HepG2 (cell line): Measurements from ENCODE around the gene DCTN3. TPM values are rescaled to one million over a fixed set of nuclear protein-coding genes. Genes with fewer than 3 reads are reported as not detected.
A peak's percentile ranks its signal among the peaks of the same experiment; 100 is the strongest.

Experiments used
- CTCF ChIP-seq: sonication (generic); formaldehyde crosslinking; IDR thresholded peaks from 2 replicates; pipeline ENCODE4 v1.5.0; 2020; ENCODE audit warnings: mild to moderate bottlenecking, missing genetic modification reagents, moderate library complexity
- FOXO4 ChIP-seq: sonication (generic); formaldehyde crosslinking; conservative IDR thresholded peaks from 2 replicates; pipeline ENCODE4 v1.8.1; 2023; ENCODE audit warnings: missing genetic modification reagents
- HNF4G ChIP-seq, 2 experiments: sonication (generic) in 1 of 2; formaldehyde crosslinking in 1 of 2; IDR thresholded peaks; 2 replicates each; pipeline versions ENCODE4 v1.4.0 to v1.6.1; 2011 to 2020; ENCODE audit warnings: borderline replicate concordance in 2 of 2, low read depth in 2 of 2, mild to moderate bottlenecking in 2 of 2, low read length in 1 of 2, missing genetic modification reagents in 1 of 2, moderate library complexity in 1 of 2
- MIXL1 ChIP-seq: IDR thresholded peaks from 2 replicates; pipeline ENCODE4 v1.6.1; 2016
- POGK ChIP-seq: sonication (generic); formaldehyde crosslinking; conservative IDR thresholded peaks from 2 replicates; pipeline ENCODE4 v1.8.0; 2022; ENCODE audit warnings: mild to moderate bottlenecking, moderate library complexity, missing genetic modification reagents
- STAG1 ChIP-seq: sonication (generic); formaldehyde crosslinking; IDR thresholded peaks from 2 replicates; pipeline ENCODE4 v1.4.0; 2020; ENCODE audit warnings: missing genetic modification reagents
- THAP11 ChIP-seq: IDR thresholded peaks from 2 replicates; pipeline ENCODE4 v1.6.1; 2016; ENCODE audit warnings: missing biosample characterization, missing genetic modification reagents
- ZBTB46 ChIP-seq: sonication (generic); formaldehyde crosslinking; IDR thresholded peaks from 2 replicates; pipeline ENCODE4 v1.4.0; 2020; ENCODE audit warnings: mild to moderate bottlenecking, missing genetic modification reagents, borderline replicate concordance
- ZFP91 ChIP-seq: sonication (generic); formaldehyde crosslinking; IDR thresholded peaks from 2 replicates; pipeline ENCODE4 v1.9.0; 2022; ENCODE audit warnings: missing genetic modification reagents, mild to moderate bottlenecking, borderline replicate concordance
- ZNF530 ChIP-seq: sonication (generic); formaldehyde crosslinking; IDR thresholded peaks from 2 replicates; pipeline ENCODE4 v1.5.0; 2020; ENCODE audit warnings: low read depth, mild to moderate bottlenecking, missing genetic modification reagents
- ZNF615 ChIP-seq: sonication (generic); formaldehyde crosslinking; IDR thresholded peaks from 2 replicates; pipeline ENCODE4 v1.5.0; 2020; ENCODE audit warnings: mild to moderate bottlenecking, missing genetic modification reagents, borderline replicate concordance
- ZNF644 ChIP-seq: IDR thresholded peaks from 2 replicates; pipeline ENCODE4 v1.6.1; 2016; ENCODE audit warnings: low read depth
- polyA plus RNA-seq, 8 experiments: library from polyadenylated mRNA; depleted of rRNA in 3 of 8; stranded (reverse) in 7 of 8; unstranded in 1 of 8; fragments of >200 nt; fragmentation: Illumina TruSeq in 4 of 8; extraction: Trizol in 4 of 8; gene quantifications; 2 replicates each; pipeline versions ENCODE4 v1.2.1 to v1.2.3, GENCODE V29; 2011 to 2016; ENCODE audit warnings: low read depth in 4 of 8, missing spikeins in 1 of 8, mixed read lengths in 1 of 8; ENCODE audit not compliant: insufficient read depth in 1 of 8
- total RNA-seq, 5 experiments: library from RNA; depleted of rRNA; stranded (reverse); fragments of >200 nt; fragmentation: Illumina TruSeq; extraction: Trizol; gene quantifications; 2 replicates each; pipeline ENCODE4 v1.2.3, GENCODE V29; 2016; ENCODE audit warnings: low read depth in 1 of 5
- TF ChIP-seq, protein P1 (sequence below): IDR thresholded peaks from 2 replicates; pipeline ENCODE4 v1.6.1; 2018; ENCODE audit warnings: missing genetic modification reagents, mild to moderate bottlenecking, missing compliant biosample characterization
- TF ChIP-seq, protein P2 (sequence below): sonication (generic); formaldehyde crosslinking; conservative IDR thresholded peaks from 2 replicates; pipeline ENCODE4 v1.8.0; 2022; ENCODE audit warnings: low read depth, missing genetic modification reagents

The DCTN3 gene
- total and polyA plus RNA-seq, 2 of the 13 experiments (the other 11 are each of a cell fraction or from before 2014, with no cell fraction given): 27.4 to 34.5 TPM

- no peak for TF ChIP-seq THAP11
- TF ChIP-seq, protein P1, sequence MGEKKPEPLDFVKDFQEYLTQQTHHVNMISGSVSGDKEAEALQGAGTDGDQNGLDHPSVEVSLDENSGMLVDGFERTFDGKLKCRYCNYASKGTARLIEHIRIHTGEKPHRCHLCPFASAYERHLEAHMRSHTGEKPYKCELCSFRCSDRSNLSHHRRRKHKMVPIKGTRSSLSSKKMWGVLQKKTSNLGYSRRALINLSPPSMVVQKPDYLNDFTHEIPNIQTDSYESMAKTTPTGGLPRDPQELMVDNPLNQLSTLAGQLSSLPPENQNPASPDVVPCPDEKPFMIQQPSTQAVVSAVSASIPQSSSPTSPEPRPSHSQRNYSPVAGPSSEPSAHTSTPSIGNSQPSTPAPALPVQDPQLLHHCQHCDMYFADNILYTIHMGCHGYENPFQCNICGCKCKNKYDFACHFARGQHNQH (CRISPR knock-in tag): no peak
- TF ChIP-seq CTCF (CRISPR knock-in tag): peak; percentile 79
- peak; percentile 30; the same call in 1 of the 2 replicates for TF ChIP-seq STAG1 (CRISPR knock-in tag)
- TF ChIP-seq ZNF644 (CRISPR knock-in tag): 0 out of 2 replicates have a peak, but pooled peaks have one; percentile 23
- TF ChIP-seq ZBTB46 (CRISPR knock-in tag): no peak
- TF ChIP-seq, protein P2, sequence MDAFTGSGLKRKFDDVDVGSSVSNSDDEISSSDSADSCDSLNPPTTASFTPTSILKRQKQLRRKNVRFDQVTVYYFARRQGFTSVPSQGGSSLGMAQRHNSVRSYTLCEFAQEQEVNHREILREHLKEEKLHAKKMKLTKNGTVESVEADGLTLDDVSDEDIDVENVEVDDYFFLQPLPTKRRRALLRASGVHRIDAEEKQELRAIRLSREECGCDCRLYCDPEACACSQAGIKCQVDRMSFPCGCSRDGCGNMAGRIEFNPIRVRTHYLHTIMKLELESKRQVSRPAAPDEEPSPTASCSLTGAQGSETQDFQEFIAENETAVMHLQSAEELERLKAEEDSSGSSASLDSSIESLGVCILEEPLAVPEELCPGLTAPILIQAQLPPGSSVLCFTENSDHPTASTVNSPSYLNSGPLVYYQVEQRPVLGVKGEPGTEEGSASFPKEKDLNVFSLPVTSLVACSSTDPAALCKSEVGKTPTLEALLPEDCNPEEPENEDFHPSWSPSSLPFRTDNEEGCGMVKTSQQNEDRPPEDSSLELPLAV: no peak
- TF ChIP-seq MIXL1 (CRISPR knock-in tag): peak; percentile 35; the same call in 1 of the 2 replicates
- no peak for TF ChIP-seq ZNF530 (CRISPR knock-in tag)
- no peak for TF ChIP-seq ZNF615 (CRISPR knock-in tag)
- peak; percentile 73 for TF ChIP-seq HNF4G (IDR thresholded peaks at IDR 0.05; ENCODE audit: borderline replicate concordance, low read depth, low read length)
- TF ChIP-seq HNF4G (CRISPR knock-in tag; IDR thresholded peaks at IDR 0.05; ENCODE audit: borderline replicate concordance, low read depth): no peak
- TF ChIP-seq ZFP91 (CRISPR knock-in tag): peak; percentile 41; the same call in 1 of the 2 replicates
- 0 out of 2 replicates have a peak, but pooled peaks have one; percentile 32 for TF ChIP-seq POGK (CRISPR knock-in tag)
- TF ChIP-seq FOXO4 (CRISPR knock-in tag): 0 out of 2 replicates have a peak, but pooled peaks have one; percentile 79
Observed at GRCh38 chr9:34664281-34665066, 44.2 kb upstream of the DCTN3 start (continued).
